Mucosa of gallbladder (tissue), 1 donor: ENCODE results near the gene CORO2B. TPM values are rescaled to one million over a fixed set of nuclear protein-coding genes. Genes with fewer than 3 reads are reported as not detected.

ENCODE experiments used
- DNase-seq: peaks from one replicate; pipeline ENCODE4 v3.0.0-alpha.2; 2020; ENCODE audit warnings: low spot score
- total RNA-seq: library from RNA; stranded (reverse); gene quantifications from one replicate; pipeline ENCODE4 v1.2.1, GENCODE V29; 2021
- donor health status: DM: no; HTN: no; CAD: no.

Gene CORO2B
- total RNA-seq, 1 donor from 2014 or later, result 2.9 TPM

DNA sequence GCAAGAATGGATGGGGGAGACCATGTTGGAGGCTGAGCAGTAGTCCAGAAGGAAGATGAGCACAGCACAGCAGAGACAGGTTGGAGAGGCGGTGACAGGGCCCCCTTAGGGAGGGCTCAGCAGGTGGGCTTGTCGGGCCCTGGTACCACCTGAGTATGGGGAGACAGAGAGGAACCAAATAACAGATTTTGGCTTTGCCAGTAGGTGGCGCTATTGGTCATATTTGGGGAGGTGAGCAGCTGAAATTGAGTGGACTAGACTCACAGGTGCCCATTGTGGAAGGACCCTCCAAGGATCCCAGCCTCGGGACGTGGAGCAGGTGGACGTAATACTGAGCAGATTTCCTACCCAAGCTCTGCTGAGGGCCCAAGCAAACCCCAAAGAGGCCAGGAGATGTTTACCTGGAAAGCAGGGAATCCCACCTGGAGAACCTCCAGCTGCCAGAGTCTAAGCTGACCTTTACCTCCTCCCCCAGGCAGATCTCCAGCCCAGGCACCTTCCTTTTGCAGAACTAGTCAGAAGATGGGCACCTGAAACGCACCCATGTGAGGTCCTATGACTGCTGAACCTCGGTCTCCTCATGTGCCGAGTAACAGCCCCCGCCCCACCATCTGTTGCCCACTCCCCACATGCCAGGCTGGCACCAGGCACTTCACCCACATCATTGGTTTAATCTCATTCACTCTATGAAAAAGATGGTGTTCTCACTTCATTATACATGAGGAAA lies 24.6 kb upstream of the CORO2B start:
- DNase-seq, result peak; percentile 67

DNA sequence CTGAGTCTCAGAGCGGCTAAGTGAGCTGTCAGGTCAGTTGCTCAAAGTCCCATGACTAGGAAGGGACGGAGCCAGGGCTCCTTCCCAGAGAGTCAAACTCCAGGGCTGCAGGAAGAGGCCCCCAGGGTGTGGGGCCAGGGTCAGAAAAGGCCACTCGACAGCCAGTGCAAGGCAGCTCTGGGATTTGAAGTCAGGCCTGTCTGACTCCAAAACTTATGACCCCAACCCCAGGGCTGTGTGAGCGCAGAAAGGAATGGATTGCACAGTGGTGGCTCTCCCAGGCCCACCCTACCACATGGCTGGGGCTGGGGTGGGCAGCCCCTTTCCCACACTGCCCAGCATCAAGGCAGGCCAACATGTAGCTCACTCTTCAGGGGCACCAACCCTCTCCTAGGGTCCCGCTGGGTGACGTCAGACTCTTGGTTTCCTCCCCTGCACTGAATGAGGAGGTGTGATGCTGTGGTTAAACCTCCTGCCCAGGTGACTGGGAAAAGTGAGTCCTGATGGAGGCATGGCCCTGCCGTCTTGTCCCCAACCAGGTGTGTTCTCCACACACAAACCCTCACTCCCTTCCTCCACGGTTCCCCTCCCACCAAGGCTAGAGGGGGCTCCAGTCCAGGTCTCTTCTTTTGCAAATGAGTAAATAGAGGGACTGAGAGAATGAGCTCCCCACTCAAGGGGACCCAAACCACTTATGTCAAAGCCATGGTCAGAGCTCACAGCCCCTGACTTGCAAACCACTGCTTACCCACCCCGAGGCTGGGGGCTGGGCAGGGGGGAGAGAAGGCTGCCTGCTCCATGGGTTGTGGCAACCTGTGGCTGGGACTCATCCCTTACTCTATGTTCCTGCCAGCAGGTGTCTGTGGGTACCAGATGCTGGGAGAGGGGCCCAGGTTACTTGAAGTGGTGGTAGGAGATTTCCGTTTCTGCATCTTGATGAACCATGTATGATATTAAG lies 23.8 kb upstream of the CORO2B start:
- no peak for DNase-seq

DNA sequence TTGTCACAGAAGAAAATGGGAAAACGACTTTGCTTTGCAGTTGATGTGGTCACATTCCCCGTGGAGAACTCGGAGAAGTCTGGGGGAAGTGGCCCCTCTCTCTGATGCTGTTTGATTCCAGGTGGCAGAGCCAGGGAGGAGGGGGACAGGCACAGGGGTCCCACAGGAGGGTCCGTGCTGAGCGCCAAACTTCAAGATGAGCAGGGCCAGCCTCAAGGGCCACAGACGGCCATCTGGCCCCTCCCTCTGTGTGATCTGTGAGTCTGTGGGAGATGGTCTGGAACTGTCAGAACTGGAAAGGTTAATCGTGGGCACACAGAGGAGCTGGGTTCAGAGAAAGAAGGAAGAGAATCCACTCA lies 23.1 kb upstream of the CORO2B start:
- no peak for DNase-seq

DNA sequence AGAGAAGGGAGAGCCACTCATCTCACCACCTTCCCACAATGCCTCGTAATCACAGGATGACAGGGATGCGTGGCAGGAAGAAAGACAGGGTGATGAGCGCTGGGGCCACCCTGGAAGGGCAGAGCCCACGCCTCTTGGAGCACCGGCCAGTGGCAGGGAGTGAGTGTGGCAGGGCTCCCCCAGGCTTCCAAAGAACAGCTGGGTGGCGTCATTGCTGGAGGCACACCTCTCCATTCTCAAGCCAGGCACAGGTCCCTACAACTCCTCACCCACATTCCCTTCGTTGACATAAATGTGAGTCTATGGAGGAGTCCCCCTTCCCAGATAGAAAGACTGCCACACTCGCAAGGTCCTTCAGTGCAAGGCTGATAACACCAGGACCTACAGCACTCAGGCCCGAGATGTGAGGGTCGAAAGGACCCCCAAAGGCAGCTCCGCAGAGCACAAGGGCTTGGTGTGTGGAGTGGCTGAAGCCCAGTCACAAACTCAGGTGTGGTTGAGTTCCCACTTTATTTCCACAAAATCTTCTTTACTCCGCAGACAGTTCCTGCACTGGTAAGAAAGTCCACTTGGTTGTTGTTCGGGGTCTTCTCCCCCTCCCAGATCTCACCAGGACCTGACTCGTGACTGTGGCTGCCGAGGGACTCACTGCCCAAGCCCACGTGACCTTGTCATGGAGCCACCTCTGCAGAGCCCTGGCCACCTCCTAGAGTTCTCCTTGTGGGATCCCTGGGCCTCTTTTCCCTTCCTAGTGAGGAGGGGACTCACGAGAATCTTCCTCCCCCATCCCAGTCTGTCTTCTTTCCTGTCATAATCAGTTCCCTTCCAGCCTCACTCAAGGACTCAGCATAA lies 22.4 kb upstream of the CORO2B start:
- no peak for DNase-seq

DNA sequence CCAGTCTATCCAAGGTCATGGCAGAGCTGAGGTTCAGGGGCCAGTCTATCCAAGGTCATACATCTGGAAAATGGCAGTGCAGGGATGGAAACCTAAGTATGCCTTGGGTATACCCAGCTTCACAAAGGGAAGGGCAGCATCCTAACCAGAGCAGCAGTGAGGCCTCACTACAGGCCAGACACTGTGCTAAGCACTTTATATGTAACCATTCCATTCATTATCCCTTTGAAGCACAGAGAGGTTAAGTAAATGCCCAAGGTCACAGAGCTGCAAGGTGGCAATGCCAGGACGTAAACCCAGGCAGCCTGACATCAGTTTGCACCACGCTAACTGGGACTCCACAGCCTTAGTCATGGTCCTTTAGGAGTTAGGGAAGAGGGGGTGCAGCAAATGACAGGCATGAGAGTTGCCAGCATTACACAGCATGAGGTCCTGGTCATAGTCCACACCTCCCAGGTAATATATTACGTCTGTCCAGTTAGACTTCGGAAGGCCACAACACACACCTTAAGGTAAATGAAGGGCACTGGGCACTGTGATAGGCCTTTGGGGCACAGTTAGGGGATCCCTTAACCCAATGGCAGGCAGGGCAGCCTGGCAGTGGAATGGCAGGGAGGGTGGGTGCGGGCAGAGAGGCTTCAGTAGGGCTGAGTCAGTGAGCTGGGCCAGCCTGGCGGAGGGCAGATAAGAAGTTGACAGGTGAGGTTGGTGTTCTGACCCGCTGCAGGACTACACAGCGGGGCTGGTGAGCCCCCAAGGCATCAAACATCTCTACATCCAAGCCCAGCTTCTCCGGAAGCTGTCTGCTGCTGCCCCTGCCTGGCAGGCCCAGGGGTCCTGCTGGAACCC lies 21.1 kb upstream of the CORO2B start:
- no peak for DNase-seq

DNA sequence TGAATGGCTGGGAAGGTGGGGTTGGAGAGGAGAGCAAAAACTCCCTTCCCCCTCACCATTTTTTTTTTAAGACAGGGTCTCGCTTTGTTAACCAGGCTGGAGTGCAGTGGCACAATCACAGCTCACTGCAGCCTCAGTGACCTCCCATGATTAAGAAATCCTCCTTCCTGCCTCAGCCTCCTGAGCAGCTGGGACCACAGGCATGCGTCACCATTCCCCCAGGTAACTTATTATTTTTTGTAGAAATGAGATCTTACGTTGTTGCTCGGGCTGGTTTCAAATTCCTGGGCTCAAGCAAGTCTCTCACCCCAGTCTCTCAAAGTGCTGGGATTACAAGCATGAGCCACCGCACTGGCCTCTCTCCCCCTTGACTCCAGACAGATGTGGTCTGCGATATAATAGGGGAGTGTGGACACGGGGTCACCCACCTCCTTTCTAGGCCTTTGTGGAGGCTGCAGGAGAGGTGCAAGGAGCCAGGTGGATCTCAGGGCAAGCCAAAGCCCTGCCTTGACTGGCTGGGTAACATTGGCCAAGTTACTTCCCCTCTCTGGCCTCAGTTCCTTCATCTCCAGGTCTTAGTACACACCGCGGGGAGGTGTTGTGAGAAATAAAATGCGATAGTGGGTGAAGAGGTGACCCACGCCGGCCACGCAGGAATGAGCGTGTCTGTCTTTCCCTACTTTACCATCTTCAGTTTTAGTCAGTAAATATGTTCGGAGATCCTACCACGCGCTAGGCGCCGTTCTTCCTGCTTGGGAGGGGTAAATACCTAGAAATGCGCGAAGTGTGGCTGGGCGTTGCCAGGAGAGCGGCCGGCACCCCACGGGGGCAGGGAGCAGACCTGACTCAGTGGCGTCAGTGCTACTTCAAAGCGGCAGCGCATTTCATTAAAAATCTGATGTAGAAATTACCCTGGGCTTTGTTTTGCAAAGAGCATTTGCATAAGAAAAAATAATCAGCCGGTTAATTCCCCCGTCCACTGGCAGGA lies 20.2 kb upstream of the CORO2B start:
- DNase-seq, result no peak

DNA sequence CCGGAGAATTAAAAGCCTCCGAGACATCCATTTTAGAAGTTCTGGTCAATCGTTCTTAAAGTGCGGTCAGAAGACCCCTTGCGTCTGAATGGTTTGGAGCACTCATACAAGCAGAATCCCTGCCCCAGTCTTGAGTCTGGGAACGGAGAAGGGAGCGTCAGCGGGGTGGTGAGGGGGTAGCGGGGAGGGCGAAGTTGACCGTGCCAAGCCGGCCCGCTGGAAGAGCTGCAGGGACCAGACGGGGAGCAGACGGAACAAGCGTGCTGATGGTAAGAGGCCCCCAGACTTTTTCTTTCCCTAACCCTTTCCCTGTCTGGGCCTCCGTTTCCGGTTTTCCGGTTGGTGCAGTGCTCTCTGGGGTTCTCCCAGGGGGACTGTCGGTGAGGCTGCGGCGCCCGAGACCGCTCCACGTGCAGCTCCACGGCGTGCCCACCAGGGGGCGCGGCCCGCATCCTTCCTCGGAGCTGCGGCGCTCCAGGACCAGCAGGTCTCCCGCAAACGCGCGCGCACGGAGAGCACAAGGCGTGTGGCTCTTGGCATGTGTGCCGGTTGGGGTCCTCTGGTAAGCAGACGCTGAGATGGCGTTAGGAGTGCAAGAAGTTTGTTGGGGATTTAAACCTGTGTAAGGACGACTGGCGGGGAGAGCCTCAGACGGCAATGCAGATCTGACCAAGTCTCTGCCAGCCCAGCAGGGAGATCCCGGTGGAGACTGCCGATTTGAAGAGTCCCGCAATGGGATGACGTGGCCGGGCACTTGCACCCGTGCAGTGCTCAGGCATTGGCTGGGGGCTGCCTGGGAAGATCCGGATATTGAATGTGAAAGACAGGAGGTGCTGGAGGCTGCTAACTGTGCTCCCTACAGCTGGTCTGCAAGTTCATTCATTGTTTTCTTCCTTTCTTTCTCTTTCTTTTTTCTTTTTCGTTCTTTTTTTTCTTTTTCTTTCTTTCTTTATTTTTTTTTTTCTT lies 19.2 kb upstream of the CORO2B start:
- DNase-seq, result peak; percentile 77

DNA sequence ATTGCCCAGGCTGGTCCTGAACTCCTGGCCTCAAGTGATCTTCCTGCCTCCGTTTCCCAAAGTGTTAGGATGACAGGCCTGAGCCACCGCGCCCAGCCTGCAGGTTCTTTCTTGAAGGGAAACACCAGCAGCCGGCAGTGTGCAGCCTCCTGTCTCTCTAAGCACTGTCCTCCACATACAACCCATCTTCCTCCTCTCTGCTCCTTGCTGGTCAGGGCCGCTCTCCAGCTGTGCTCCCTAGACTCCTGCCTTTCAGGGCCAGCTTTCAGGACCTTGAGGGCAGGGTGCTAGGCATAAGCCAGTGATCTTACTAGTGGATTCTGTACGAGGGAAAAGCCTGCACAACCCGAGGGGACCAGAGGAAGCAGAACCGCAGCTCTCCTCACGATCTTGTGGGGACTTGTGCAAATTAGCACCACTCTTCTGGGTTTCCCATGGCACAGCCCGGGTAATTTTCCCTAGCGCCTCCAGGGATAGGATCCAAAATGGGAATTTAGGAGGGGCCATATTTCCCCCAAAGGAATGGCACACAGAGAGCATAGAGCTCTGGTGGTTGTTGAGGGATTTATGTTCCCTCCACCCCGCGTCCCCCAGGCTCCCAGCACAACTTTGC lies 18.2 kb upstream of the CORO2B start:
- no peak for DNase-seq

DNA sequence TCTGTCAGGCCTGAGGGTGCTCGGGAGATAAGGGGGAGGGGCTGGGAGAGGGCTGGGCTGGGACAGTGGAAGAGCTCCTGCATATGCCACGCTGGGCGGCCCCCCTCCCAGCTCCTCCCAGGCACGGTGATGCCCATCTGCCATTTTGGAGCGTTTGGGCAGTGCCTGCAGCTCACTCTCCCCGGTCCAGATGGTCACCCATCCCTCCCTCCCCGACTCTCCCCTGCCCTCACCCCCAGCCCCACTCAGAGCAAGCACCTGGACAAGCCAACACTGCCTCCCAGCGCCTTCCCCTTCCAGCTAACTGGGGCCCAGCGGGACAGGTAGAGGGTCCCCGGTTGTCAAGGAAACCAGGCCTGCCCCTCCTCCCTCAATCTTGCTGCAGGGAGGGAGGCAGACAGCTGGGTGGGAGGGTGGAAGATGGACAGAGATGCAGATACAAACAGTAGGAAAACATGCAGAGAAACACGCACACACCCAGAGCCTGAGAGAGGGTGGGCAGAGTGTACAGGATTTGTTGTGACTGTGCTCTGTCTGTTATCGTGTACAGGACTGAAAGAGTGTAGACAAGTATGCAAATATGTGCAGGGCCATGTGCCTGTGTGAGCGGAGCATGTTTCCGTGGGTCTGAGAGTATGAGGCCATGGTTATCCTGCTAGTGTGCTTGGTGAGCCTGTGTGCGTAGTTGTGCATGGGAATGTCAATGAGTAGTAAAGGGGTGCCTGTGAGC lies 17.5 kb upstream of the CORO2B start:
- DNase-seq, result no peak

DNA sequence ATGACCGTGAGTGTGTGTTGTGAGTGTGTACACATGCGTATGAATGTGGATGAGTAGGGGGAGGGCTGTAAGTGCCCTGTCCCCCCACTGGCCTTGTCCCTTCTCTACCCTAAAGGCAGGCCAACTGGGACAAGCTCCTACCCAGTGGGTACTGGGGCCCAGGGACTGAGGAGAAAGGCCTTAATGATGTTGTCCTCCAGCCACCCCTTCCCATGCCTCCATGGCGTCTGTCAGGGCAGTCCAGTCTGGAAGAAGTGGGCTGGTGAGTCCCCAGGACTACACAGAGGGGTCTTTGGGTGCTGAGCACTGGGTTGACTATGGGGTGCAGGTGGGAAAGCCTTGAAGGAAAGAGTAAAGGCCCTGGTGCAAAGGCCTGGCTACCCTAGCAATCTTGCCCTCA lies 16.9 kb upstream of the CORO2B start:
- DNase-seq, result no peak

DNA sequence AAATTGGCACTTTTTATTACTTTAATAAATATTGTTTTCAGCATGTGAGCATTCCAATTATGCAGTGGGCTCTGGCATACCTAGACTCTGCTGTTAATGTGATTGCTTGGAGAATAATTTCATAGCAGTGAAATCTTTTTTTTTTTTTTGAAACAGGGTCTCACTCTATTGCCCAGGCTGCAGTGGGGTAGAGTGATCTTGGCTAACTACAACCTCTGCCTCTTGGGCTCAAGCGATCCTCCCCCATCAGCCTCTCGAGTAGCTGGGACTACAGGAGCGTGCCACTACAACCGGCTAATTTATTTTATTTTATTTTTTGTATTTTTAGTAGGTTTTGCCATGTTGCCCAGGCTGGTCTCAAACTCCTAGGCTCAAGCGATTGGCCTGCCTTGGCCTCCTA lies 14.6 kb upstream of the CORO2B start:
- no peak for DNase-seq

DNA sequence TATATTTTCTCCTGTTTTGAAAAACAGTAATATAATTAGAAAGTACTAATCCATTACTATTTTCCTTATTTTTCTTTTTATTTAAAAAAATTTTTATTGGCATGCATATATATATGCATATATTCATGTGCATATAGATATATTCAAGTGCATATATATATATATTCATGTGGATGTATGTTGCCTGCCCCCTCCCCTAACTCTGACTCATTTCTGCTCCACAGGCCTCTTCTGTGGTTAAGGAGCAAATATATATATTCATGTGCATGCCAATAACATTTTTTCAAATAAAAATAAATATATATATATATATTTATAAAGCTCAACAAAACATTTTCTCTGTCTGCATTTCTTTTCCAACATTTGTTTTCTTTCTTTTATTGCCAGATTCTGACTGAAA lies 13.6 kb upstream of the CORO2B start:
- no peak for DNase-seq

DNA sequence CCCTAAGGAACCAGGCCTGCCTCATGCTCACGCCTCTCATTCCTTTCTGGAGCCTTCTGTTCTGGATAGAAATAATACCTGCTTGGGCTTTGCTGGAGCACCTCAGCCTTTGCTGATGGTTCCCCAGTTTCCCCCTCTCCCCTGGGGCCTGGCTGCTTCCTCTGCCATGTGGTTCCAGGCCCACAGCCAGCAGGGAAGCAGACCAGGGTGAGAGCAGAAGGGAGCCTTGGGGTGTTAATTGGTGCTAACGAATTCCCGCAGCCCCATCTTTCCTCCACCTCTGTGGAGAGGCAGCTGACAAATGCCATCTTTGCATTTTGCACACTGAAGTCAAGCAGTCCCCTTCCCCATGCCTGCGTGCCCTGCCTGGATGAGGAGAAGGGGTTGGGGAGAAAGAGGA lies 13.1 kb upstream of the CORO2B start:
- DNase-seq, result no peak

DNA sequence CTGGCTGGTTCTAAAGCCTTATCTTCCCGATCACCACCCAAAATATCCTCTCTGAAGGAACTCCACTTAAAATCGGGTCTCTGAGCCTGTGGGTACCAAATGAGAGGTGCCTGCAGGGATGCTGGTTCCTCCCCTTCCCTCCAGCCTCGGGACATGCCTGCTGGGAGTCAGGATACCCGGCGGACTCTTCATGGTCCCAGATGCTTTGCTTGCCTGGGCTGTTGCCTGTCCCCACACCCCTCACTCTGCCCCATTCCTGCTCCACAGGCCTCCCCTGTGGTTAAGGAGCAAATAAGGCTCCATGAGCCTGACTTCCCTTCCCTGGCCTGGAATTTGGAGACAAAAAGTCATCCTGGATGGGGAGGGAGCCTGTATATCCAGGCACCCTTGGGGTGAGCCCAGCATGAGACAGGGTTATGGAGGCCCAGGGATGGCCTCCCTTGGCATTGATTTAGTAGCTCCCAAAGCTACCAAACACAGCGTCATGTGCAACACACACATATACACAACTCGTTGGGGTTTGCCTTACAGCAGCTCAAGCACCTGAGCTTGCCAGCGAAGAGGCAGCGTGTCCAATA lies 12.3 kb upstream of the CORO2B start:
- no peak for DNase-seq

DNA sequence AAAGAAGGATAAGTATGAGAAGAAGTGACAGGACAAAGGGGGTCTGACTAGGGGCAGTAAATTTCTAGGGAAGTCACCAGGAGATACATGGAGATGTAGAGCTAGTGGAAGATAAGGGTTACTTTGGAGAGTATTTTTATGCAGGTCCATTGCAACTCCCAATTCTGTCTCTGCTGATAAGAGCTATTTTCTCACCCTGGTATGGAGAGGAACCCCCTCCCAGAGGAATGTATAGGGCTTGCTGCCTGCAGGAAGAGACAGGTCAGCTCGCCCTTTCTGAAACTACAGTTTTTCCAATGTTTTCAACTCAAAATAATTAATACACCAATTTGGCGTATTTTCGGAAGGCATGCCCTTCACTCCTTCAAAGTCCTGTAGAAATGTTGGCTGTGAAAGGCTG lies 11.4 kb upstream of the CORO2B start:
- no peak for DNase-seq

DNA sequence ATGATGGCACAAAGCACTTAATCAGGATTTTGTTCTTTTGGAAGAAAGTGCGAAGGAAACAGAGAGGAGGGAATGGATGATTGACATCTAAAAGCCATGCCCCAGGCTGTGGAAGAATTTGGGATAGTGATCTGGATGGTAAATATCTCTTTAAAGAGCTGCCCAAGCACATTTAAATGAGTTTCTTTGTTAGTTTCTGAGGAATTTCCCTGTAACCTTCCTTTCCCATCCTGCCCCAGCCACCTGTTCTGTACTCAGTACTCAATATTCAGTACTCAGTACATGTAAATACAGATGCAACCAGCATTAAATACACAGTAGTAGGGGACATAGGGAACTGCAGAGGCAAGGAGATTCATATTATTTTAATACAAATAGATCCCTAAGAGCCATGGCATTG lies 7.8 kb upstream of the CORO2B start:
- DNase-seq, result no peak

DNA sequence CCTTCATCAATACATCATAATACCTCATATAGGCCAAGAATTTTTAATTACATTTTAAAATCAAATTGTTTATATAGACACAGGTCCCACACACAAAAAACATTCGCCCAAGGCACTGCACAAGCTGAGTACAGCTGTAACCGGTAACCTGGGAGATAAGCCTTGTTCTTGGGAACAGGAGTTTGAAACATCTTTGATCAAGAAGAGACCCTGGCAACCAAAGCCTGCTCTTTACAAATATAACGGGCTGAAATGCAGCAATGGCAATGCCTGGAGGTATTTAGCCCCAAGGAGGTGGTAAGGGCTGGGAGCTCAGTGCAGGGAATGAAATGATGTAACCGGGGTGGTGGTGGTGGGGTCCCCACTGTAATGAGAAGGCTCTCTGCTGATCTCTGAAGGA lies 7.2 kb upstream of the CORO2B start:
- no peak for DNase-seq
